Urothelium cell line (cell line): ENCODE results near the gene NRXN2.

Experiments
- DNase-seq: peaks from one replicate; pipeline ENCODE4 v3.0.0; 2011; ENCODE audit warnings: low spot score, mixed read lengths
- FAIRE-seq: peaks from 2 replicates; lab custom pipeline; 2011; peaks lifted over from hg19 to GRCh38; lab: Jason Lieb, UNC

NRXN2 gene

GRCh38 chr11:64609436-64610047 is 113.5 kb downstream of the NRXN2 start:
- no peak for FAIRE-seq

DNA sequence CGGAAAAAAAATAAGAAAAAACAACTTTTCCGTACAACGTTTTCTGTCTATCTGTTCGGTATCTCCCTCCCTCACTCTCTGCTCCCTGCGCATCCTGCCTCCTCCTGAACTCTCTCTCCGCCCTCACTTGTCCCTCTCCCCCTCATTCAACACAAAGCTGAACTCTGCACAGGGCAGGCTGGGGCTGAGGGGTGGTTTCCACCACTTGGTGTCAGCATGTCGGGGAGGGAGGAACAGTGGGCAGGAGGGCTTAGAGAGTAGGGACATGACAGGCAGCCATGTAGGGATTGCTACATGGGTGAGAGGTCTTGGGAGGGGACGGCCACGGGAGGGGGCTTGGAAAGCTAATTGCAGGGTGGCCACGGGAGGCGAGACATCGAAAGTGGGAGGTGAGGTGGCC is 114.4 kb downstream of the NRXN2 start:
- FAIRE-seq (no peak), DNase-seq (no peak)

More at GRCh38 chr11:64609436-64610047, 113.5 kb downstream of the NRXN2 start:
- DNase-seq, result no peak

DNA sequence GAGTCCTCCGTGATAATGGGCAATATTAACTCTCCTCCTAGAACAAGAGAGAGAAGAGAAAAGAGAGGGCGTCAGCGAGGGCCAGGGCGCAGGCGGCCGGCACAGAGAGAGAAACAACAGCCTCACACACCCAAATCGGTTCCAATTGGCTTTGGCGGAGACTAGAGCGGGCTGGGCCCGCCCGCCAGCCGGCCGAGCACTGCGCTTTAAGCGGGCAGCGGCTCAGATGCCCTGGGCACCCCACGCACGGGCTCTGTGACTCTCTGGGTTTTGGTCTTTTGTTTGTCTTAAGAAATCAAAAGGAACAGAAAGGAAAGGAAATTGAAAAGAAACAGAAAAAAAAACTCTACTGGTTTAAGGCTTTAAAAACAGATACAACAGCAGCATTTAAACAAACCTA is 115.0 kb downstream of the NRXN2 start:
- FAIRE-seq (no peak), DNase-seq (no peak)

GRCh38 chr11:64607381-64607985 is 115.5 kb downstream of the NRXN2 start:
- FAIRE-seq (no peak), DNase-seq (no peak)

GRCh38 chr11:64606796-64607380 is 116.1 kb downstream of the NRXN2 start:
- DNase-seq (no peak), FAIRE-seq (no peak)

DNA sequence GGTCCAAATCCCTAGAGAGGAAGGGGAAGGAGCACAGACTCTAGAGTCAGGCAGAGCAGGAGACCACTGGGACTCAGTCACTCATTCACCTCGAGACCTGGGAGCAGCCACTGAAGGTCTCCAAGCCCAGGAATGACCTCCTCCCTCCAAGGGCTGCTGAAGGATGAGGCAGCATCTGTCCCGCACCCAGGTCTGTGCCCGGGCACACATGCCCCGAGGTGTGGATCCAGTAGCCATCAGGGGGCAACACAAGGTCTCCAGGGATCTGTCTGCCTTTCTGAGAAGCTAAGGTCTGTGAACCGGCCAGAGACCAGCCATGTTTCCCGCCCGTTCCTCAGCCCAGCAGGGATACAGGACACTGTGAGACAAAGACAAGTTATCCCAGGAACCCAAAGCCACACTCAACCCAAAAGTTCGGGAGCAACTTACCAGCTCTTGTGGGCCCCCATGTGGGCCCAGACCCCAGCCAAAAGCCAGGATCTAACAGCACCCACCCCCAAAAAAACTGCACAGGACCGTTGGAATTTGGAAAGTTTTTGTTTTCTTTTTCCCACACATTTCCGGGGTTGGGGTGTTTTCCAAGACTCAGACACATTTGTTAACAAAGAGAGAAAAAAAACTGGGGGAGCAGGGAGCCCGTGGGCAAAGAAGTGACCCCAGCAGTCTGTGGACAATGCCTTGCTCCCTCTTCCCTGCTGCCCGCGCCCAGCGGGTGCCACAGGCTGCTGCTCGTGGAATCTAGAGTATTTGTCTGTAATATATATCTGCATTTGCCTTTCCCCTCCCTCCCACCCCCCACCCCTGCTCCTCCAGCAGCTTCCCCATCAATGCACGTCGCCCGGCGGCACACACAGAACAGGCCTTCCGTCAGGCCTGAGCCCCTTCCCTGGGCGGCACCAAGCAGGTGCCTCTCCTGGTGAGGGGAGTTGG is 117.1 kb downstream of the NRXN2 start:
- no peak for DNase-seq
- no peak for FAIRE-seq

- DNase-seq (no peak), FAIRE-seq (no peak)
Measured at GRCh38 chr11:64605244-64605560, 117.8 kb downstream of the NRXN2 start.

GRCh38 chr11:64604458-64605243 is 118.3 kb downstream of the NRXN2 start:
- DNase-seq (no peak), FAIRE-seq (no peak)

DNA sequence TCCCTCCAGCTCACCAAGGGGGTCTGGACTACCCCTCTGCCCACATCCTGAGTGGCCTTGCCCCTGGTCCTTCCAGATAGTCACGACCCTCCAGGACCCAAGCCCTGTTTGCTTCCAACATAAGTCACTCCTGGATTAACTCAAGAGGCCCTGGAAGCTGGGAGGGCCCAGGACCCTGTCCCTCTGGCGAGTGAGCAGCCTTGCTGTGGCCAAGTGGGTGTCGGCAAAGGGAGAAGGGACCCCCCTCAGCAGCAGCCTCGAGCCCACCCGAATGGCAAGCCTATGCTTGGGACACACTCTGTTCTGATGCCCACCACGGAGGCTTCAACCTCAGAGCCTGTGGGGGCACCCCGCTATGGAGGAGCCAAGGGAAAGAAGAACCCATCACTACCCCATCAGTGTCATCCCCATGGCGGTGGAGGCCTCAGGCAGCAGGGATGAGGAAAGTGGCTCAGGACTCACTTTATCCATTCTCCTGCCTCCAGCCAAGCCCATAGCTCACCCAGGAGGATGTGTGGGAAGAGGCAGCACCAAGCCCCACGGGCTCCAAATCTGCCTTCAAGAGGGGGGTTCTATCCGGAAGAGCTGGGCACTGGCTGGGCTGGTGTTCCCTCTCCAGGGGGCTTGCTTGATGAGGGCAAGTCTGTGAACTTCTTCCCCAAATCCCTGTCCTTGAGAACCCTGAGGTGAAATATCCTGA is 119.4 kb downstream of the NRXN2 start:
- DNase-seq, result no peak
- no peak for FAIRE-seq

DNA sequence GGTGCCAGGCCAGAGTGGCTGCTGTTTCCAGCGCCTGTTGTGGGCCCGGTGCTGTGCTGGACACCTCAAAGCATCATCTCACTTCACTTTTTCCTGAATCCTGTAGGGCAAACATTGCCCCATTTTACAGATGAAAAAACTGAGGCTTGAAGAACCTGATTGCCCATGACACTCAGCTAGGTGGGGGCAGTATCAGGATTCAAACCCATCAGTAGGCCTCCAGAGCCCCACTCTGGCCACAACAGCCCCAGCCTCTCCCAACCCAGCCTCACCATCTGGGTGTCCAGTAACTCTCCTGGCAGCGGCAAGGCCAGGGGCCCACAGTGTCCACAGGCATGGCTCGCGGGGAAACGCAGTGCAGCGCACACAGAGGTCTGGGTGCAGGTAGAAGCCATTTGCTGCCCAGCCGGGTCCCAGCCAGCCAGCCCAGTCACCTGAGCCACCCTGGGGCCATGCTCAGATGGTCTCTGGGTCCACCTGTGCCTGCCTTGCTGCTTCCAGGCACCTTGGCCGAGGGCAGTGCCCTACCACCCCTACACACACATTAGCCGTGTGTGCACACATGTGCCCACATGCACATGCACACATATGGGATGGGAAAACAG is 120.4 kb downstream of the NRXN2 start:
- FAIRE-seq, result no peak
- DNase-seq, result no peak

DNA sequence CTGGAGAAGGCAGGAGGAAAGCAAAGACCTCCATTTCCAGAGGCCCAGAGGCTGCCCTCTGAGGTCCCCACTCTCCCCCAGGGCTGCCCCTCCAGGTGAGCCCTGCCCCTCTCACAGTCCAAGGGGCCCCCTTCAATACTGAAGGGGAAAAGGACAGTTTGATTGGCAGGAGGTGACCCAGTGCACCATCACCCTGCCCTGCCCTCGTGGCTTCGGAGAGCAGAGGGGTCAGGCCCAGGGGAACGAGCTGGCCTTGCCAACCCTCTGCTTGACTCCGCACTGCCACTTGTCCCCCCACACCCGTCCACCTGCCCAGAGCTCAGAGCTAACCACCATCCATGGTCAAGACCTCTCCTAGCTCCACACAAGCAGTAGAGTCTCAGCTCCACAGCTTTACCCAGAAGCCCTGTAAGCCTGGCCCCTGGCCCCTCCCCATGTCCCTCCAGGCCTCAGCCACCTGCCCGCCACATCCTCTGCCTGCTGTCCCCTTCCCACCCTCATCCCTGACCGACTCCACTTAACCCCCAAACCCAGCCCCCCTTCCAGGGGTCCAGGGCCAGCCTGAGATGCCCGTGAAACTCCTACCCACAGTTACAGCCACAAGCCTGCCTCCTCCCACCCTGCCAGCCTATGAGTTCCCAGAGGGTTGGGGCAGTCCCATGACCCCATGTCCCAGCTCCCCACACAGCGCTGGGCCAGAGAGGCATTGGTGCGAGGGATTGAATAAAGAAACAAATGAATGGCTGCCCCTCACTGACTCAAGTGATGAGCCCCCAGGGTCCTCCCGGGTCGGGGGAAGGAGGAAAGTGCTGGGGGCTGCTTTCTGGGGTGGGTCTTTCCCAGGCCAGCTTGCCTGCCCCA is 121.2 kb downstream of the NRXN2 start:
- DNase-seq, result no peak

DNA sequence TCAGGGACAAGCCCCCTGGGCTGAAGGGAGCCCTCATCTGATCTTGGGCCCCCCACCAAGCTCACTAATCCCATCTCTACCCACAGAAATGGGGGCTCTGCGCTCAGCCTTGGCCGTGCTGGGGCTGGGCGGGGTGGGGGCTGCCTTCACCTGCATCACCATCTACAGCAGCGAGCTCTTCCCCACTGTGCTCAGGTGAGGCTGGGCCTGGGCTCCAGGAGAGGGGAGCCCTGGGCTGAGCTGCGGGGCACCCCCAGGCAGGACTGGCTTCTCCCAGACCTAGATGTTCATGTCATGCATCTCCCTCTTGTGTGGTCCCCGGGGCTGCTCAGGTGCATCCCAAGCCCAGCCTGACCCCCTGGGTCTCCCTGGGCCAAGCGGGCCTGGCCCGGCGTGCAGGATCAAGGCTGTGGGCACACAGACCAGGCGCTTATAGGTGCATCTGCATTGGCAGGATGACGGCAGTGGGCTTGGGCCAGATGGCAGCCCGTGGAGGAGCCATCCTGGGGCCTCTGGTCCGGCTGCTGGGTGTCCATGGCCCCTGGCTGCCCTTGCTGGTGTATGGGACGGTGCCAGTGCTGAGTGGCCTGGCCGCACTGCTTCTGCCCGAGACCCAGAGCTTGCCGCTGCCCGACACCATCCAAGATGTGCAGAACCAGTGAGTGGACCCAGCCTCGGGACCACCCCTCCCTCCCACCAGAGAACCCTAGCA is 122.6 kb downstream of the NRXN2 start:
- FAIRE-seq (no peak), DNase-seq (no peak)

More for the DNA sequence above, 121.2 kb downstream of the NRXN2 start:
- no peak for FAIRE-seq

GRCh38 chr11:64599698-64600211 is 123.2 kb downstream of the NRXN2 start:
- FAIRE-seq (no peak), DNase-seq (no peak)

- no peak for FAIRE-seq
- no peak for DNase-seq
Measured at GRCh38 chr11:64598797-64599697, 124.0 kb downstream of the NRXN2 start.

GRCh38 chr11:64598106-64598796 is 124.7 kb downstream of the NRXN2 start:
- no peak for DNase-seq

GRCh38 chr11:64597671-64598101 is 125.3 kb downstream of the NRXN2 start:
- DNase-seq, result no peak
- FAIRE-seq, result no peak

More at GRCh38 chr11:64598106-64598796, 124.7 kb downstream of the NRXN2 start:
- FAIRE-seq, result no peak
